Pancreas (tissue), 10 donors: ENCODE measurements around the gene NUP214. TPM values are rescaled to one million over a fixed set of nuclear protein-coding genes. Genes with fewer than 3 reads are reported as not detected.

Experiments used
- ATAC-seq, 4 donors: fragments of 200-7000 bp; cut with Tn5 transposase; one replicate each; pipeline versions ENCODE4 v1.8.0 to v1.9.1; 2020; ENCODE audit warnings: mild to moderate bottlenecking in 4 of 4, moderate library complexity in 4 of 4
- DNase-seq, 6 donors: peaks; one replicate each; pipeline ENCODE4 v3.0.0-alpha.2; 2020
- FAIRE-seq: peaks from 2 replicates; lab custom pipeline; 2012; peaks lifted over from hg19 to GRCh38; lab: Jason Lieb, UNC
- H3K27ac ChIP-seq, 4 donors: fragments of 200-600 bp; sonication (generic); 1 replicate in 3 of 4; 2 replicates in 1 of 4; pipeline versions ENCODE4 v1.5.0 to v1.8.0; 2020
- H3K27me3 ChIP-seq, 4 donors: fragments of 200-600 bp; one replicate each; pipeline ENCODE4 v1.8.0; 2021
- H3K36me3 ChIP-seq, 3 donors: fragments of 200-600 bp; sonication (generic) in 1 of 3; one replicate each; pipeline versions ENCODE4 v1.5.0 to v1.8.0; 2020 to 2021
- H3K4me1 ChIP-seq, 3 donors: fragments of 200-600 bp; one replicate each; pipeline ENCODE4 v1.8.0; 2021
- H3K4me3 ChIP-seq, 4 donors: fragments of 200-600 bp; sonication (generic) in 2 of 4; one replicate each; pipeline versions ENCODE4 v1.5.0 to v1.8.0; 2020 to 2021
- H3K9me3 ChIP-seq, 4 donors: fragments of 200-600 bp; one replicate each; pipeline ENCODE4 v1.8.0; 2021
- WGBS, 2 donors: extraction: QIAGEN DNeasy Blood & Tissue Kit; methylation state at CpG; one replicate each; pipeline ENCODE4 v1.1.7; 2013; 5-methylcytosine and 5-hydroxymethylcytosine counted together
- intact Hi-C, 3 donors: fragments of 100-400 bp; cut with DNase I; formaldehyde crosslinking; loops; one replicate each; pipeline versions ENCODE4 v1.11.1 to v1.14.2; 2022
- polyA plus RNA-seq, 2 donors: library from polyadenylated mRNA; stranded (reverse); fragments of 200-250 nt; gene quantifications; one replicate each; pipeline ENCODE4 v1.2.3, GENCODE V29; 2013
- total RNA-seq, 6 donors: library from RNA; stranded (reverse); fragmentation: NEBNext Ultra II Directional in 4 of 6; extraction: Animal tissue kit (Norgen Biotek cat#: 25700) in 4 of 6; gene quantifications; one replicate each; pipeline versions ENCODE4 v1.2.1 to v1.2.4, GENCODE V29; 2021 to 2023
- TF ChIP-seq, protein P1 (sequence below), 4 donors: fragments of 200-600 bp; sonication (generic) in 3 of 4; IDR thresholded peaks; one replicate each; pipeline versions ENCODE4 v1.5.0 to v1.8.0; 2021; ENCODE audit warnings: antibody characterized with exemption in 4 of 4
- donor health status: healthy with polysubstance abuse.
- donor health status: DM: no; HTN: no; CAD: no; lungs with moderate emphysema.
- donor health status: DM: no; HTN: no; CAD: no.
- donor health status: control.
- donor health status: control.
- donor health status: Bipolar disorder and iron deficiency.
- donor health status: DM: yes; HTN: yes; CAD: no.
- donor health status: DM: no; HTN: no; CAD: no.
- donor health status: DM: no; HTN: no; CAD: no.
- donor health status: DM: yes; HTN: yes; CAD: no.

NUP214 gene
- total and polyA plus RNA-seq, 8 donors, result 24.3 to 38.3 (median 27.8) TPM

- Histone ChIP-seq H3K27ac (no peak overlapping the region), H3K27me3 (no peaks in the 10 kb centered on the region), H3K4me1 (no peaks in the 10 kb centered on the region), H3K4me3 (no peak overlapping the region), H3K36me3 (peaks cover 4 to 82% (median 33%) of the 10 kb centered on the region in 3 donors), H3K9me3 (no peaks in the 10 kb centered on the region)
- FAIRE-seq, result no peak
- 92 to 94% methylated on average over 3 of the region's 3 CpGs for WGBS, 2 donors
- TF ChIP-seq, protein P1, sequence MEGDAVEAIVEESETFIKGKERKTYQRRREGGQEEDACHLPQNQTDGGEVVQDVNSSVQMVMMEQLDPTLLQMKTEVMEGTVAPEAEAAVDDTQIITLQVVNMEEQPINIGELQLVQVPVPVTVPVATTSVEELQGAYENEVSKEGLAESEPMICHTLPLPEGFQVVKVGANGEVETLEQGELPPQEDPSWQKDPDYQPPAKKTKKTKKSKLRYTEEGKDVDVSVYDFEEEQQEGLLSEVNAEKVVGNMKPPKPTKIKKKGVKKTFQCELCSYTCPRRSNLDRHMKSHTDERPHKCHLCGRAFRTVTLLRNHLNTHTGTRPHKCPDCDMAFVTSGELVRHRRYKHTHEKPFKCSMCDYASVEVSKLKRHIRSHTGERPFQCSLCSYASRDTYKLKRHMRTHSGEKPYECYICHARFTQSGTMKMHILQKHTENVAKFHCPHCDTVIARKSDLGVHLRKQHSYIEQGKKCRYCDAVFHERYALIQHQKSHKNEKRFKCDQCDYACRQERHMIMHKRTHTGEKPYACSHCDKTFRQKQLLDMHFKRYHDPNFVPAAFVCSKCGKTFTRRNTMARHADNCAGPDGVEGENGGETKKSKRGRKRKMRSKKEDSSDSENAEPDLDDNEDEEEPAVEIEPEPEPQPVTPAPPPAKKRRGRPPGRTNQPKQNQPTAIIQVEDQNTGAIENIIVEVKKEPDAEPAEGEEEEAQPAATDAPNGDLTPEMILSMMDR (IDR thresholded peaks at IDR 0.05), result no peak
- no peak for ATAC-seq
- DNase-seq, result no peak
- intact Hi-C loops, result no loop called here
Measured at GRCh38 chr9:131144201-131144600, 18.8 kb downstream of the NUP214 start.

- no peak overlapping the region for H3K4me3 ChIP-seq
- H3K36me3 ChIP-seq, result peaks cover 4 to 83% (median 34%) of the 10 kb centered on the region in 3 donors
Measured at GRCh38 chr9:131145245-131145644, 19.9 kb downstream of the NUP214 start.

GRCh38 chr9:131146186-131146585, 20.8 kb downstream of the NUP214 start:
- FAIRE-seq (no peak), DNase-seq (no peak), ATAC-seq (no peak)
- Histone ChIP-seq H3K36me3 (peaks cover 4 to 83% (median 34%) of the 10 kb centered on the region in 3 donors), H3K4me1 (no peaks in the 10 kb centered on the region), H3K27ac (no peak overlapping the region), H3K4me3 (no peak overlapping the region), H3K9me3 (no peaks in the 10 kb centered on the region), H3K27me3 (no peaks in the 10 kb centered on the region)
- 89 to 90% methylated on average over 4 of the region's 4 CpGs for WGBS, 2 donors
- intact Hi-C loops, result no loop called here
- TF ChIP-seq, protein P1 (IDR thresholded peaks at IDR 0.05), result no peak

More at GRCh38 chr9:131145245-131145644, 19.9 kb downstream of the NUP214 start:
- TF ChIP-seq, protein P1 (IDR thresholded peaks at IDR 0.05), result no peak
- Histone ChIP-seq H3K4me1 (no peaks in the 10 kb centered on the region), H3K9me3 (no peaks in the 10 kb centered on the region), H3K27ac (no peak overlapping the region), H3K27me3 (no peaks in the 10 kb centered on the region)
- FAIRE-seq (no peak), DNase-seq (no peak), ATAC-seq (no peak)
- WGBS, 2 donors, result 58 to 61% methylated on average over 2 of the region's 2 CpGs
- intact Hi-C loops, result no loop called here

- Histone ChIP-seq H3K4me3 (no peak overlapping the region), H3K36me3 (peaks cover 0 to 89% (median 41%) of the 10 kb centered on the region in 3 donors), H3K27me3 (no peaks in the 10 kb centered on the region), H3K27ac (no peak overlapping the region), H3K9me3 (no peaks in the 10 kb centered on the region), H3K4me1 (no peaks in the 10 kb centered on the region)
- intact Hi-C loops, result no loop called here
- 86 to 92% methylated on average over 3 of the region's 3 CpGs for WGBS, 2 donors
- no peak for DNase-seq
- FAIRE-seq, result no peak
- TF ChIP-seq, protein P1 (IDR thresholded peaks at IDR 0.05), result no peak
- ATAC-seq, result no peak
Measured at GRCh38 chr9:131148276-131148675, 22.9 kb downstream of the NUP214 start.

GRCh38 chr9:131148966-131149687, 23.7 kb downstream of the NUP214 start:
- intact Hi-C loops, result no loop called here
- H3K27ac ChIP-seq, result no peak overlapping the region
- no peaks in the 10 kb centered on the region for H3K4me1 ChIP-seq
- ATAC-seq (no peak), FAIRE-seq (no peak), DNase-seq (no peak)
- H3K36me3 ChIP-seq, result peaks cover 0 to 96% (median 49%) of the 10 kb centered on the region in 3 donors
- H3K9me3 ChIP-seq, result no peaks in the 10 kb centered on the region
- no peak overlapping the region for H3K4me3 ChIP-seq
- TF ChIP-seq, protein P1 (IDR thresholded peaks at IDR 0.05), result no peak
- 82 to 89% methylated on average over 7 of the region's 7 CpGs for WGBS, 2 donors
- no peaks in the 10 kb centered on the region for H3K27me3 ChIP-seq
